Right lung (tissue), 5 donors: Measurements from ENCODE around the gene RNF145. TPM values are rescaled to one million over a fixed set of nuclear protein-coding genes. Genes with fewer than 3 reads are reported as not detected.

ENCODE experiments used
- DNase-seq, 2 donors: peaks; one replicate each; pipeline ENCODE4 v3.0.0-alpha.2; 2013
- polyA plus RNA-seq, 5 donors: library from polyadenylated mRNA; unstranded; fragments of 120-200 nt; gene quantifications; one replicate each; pipeline versions ENCODE4 v1.2.1 to v1.2.3, GENCODE V29; 2013; ENCODE audit warnings: inconsistent platforms in 1 of 5, low replicate concordance in 1 of 5; ENCODE audit not compliant: insufficient read length in 5 of 5, insufficient read depth in 1 of 5

Gene RNF145
- polyA plus RNA-seq, 5 donors: 107 to 171 (median 133) TPM

DNA sequence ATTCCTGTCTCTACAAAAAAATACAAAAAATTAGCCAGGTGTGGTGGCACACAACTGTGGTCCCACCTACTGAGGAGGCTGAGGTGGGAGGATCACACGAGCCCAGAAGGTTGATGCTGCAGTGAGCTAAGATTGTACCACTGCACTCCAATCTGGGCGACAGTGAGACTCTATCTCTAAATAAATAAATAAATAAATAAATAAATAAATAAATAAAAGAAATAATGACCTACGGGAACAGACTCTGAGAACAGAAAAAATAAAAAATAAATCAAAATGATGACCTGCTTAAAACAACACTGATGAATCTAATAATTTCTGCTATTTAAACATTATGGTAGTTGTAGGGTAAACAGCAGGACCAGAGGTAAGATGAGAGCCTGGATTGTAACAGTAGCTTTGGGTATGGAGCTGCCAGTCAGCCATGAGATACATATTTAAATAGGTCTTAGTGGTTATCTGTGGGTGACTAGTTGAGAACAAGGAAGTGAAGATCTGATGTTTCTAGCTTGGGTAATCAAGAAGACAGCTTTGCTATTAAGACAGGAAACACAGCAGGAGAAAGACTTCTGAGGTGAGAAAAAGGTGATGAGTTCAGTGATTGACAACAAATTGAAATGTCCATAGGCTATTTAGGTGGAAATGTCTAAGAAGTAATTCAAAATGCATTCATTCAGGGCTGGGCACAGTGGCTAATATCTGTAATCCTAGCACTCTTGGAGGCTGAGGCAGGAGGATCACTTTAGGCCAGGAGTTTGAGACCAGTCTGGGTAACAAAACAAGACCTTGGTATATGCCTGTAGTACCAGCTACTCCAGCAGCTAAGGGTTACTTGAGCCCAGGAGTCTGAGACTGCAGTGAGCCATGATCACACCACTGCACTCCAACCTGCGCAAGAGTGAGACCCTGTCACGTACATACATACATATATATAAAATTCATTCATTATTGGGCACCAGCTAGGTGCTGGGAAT lies 11.0 kb downstream of the RNF145 start:
- no peak for DNase-seq

DNA sequence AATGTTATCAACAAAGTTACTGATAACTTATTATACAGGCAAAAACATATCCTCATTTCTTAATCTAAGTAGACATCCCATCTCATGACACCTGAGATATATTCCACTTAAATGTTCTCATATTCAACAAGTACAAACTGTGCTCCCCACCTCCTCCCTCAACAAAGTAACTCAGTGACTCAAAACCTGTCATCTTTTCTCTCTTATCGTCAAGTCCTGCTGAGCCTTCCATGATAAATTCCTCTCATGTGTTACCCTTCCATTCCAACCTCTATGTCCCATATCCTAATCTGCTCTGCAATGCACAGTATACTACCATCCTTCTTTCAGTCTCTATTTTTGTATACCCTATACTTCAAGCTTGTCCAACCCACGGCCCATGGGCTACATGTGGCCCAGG lies 13.6 kb downstream of the RNF145 start:
- no peak for DNase-seq

DNA sequence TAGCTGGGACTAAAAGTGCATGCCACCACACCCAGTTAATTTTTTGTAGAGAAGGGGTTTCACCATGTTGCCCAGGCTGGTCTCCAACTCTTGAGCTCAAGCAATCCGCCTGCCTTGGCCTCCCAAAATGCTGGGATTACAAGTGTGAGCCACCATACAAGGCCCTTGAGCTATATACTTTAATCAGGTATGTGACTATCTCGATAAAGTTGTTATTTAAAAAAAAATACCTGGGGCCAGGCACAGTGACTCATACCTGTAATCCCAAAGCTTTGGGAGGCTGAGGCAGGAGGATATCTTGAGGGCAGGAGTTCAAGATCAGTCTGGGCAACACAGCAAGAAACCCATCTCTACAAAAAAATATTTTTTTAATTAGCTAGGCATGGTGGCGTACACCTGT lies 19.2 kb downstream of the RNF145 start:
- no peak for DNase-seq

DNA sequence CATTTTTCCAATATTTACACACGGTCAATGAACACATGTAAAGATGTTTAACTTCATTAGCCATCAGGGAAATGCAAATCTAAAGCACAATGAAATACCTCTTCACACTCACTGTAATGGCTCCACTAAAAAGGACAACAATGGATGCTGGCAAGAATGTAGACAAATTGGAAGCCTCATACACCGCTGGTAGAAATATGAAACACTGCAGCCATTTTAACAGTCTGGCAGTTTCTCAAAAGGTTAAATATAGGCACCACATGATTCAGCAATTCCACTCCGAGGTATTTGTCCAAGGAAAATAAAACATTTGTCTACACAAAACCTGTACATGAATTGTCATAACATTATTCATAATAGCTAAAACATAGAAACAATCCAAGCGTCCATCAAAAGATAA lies 20.0 kb downstream of the RNF145 start:
- no peak for DNase-seq

DNA sequence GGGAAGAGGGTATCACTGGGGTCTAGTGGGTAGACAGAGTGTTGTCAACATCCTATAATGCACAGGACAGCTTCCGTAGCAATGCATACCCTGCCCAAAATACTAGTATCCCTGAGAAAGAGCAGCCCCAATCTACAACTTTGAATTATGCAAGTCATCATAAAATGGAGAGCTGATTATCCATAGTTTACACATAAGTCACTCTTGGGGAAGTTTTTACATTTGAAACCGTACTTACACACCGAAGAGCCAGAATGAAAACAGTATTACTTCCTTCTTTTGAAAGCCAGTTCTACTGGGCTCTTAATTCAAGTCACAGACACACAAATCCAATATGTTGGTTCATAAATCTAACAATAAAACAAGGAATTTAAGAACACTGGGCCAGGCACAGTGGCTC lies 21.6 kb downstream of the RNF145 start:
- DNase-seq: no peak

DNA sequence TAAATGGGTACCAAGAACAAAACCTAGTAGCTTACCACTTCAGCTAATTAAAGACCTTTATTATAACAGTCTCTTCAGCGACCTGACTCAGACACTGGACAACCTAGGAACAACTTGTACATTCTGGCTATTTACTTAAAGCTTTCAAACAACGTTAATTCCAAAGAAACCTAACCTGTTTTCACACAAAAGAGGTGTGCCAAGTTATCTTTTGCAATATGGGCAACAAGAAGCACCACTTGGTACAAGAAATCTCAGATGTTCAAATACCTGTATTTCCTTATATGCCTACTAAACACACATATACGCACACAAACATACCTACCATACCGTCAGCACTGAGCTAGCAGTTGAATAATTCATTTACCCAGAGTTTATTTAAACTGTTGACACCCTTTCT lies 23.0 kb downstream of the RNF145 start:
- no peak for DNase-seq

DNA sequence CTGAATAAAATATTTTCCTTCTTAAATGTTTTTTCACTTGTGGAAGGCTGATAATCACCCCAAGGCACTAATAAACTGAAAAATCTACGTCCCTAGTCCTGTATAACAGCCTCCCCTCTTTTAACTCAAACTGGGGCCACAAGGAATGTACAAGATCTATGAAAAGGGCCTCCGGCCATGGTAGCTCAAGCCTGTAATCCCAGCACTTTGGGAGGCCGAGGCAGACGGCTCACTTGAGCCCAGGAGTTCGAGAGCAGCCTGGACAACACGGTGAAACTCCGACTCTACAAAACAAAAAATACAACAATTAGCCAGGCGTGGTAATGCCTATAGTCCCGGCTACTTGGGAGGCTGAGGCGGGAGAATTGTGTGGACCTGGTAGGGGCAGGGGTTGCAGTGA lies 23.6 kb downstream of the RNF145 start:
- no peak for DNase-seq

DNA sequence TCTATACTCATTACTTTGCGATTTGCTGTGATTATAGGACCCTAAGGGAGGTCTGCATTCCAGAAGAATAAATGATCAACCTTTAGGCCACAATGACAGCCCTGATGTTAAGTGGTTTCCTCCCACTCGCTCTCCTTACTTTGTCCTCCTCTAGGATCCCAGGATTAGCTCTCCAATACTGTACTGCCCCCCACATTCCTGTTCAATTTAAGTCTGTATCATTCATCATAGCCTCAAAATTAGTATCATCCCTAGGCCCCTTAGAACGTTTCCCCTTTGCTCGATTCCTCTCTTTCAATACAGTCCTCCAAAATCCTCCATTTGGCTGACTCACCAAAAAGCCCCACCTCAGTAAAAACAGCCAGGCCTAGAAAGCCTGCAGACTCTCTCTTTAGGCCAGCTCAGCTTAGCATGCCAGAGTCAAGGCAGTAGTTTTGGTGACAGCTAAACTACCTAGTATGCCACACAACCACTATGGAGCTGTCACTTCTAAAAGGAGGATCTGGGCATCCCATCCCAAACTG lies 24.4 kb downstream of the RNF145 start:
- no peak for DNase-seq

DNA sequence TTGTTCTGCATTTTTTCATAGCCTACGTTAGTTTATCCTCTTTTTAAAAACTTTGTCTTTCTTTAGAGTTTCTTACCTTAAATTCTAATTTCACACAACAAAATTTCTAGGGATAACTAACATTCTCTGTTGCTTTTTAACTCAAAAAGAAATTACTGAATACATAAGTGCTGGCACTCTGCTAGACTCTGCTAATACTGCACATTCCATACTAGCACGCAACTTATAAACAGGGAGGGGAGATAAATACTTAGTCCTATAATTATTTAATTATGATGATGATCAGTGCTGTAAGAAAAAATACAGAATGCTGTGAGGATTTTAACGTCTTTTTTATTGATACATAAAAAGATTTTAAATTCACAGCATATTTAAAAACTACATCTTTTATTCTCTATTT lies 25.1 kb downstream of the RNF145 start:
- no peak for DNase-seq

DNA sequence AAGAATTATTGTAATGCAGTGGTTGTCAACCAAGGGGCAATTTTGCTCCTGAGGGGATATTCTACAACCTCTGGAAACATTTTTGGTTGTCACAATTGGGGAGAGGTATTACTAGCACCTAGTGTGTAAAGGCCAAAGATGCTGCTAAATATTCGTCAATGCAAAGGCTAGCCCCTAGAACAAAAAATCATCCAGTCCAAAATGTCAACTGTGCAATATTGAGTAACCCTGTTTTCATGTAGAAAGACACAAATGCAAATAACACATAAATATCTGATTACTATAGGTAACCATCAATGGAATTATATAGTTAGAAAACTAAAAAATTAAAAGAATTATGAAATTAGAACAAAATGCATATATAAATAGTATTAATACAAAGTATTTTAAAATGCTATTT lies 26.1 kb downstream of the RNF145 start:
- DNase-seq: no peak

DNA sequence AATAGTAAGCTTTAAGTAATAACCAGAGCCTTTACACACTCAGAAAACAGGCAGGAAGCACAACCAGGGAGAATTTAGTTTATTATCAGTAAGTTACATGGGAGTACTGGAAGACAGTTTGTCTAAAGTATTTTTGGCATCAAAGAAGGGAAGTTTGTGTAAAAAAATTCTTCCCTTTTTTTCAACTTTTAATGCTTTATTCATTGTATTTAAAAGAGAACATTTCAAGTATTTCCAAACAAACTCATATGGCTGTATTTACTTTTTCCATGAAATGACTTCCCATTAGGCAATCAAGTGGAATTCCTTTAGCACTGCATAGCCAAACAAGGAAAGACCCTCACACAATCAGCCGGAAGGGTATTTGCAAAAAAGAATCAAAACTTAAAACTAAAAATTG lies 26.7 kb downstream of the RNF145 start:
- DNase-seq: peak; percentile 60 to 72

DNA sequence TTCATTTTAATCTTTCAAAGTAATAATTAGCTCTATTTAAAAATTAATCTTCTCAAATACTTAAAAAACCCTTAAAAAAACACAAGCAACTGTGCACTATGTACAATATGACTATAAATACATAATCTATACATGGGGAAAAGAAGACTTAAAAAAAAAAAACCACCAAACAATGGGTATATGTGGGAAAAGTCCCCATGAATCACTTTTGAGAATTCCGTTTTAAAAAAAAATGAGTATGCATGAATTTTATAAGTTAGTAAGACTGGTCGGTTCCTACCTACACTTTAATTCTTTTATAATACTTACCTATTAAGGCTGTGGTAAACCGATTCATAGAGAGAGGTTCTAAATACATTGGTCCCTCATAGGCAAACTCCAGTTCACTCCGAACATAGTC lies 27.7 kb downstream of the RNF145 start:
- DNase-seq: no peak

DNA sequence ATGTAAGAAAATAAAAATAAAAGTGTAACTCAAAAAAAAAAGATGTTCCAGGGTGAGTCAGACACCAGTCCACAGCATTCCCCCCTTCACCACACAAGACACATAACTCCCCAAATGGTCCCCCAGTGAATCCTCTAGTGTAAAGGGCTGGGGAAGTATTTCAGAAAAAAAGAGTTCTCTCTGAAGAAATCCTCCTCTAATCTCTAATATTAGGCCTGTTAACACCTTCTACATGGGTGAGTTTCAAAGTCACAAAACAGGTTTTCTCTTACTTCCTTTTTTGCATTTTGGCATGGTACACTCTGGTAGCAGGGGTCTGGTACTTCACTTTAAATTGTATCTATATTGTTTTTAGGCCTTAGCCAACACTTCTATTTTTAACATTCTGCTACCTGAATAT lies 28.2 kb downstream of the RNF145 start:
- no peak for DNase-seq

DNA sequence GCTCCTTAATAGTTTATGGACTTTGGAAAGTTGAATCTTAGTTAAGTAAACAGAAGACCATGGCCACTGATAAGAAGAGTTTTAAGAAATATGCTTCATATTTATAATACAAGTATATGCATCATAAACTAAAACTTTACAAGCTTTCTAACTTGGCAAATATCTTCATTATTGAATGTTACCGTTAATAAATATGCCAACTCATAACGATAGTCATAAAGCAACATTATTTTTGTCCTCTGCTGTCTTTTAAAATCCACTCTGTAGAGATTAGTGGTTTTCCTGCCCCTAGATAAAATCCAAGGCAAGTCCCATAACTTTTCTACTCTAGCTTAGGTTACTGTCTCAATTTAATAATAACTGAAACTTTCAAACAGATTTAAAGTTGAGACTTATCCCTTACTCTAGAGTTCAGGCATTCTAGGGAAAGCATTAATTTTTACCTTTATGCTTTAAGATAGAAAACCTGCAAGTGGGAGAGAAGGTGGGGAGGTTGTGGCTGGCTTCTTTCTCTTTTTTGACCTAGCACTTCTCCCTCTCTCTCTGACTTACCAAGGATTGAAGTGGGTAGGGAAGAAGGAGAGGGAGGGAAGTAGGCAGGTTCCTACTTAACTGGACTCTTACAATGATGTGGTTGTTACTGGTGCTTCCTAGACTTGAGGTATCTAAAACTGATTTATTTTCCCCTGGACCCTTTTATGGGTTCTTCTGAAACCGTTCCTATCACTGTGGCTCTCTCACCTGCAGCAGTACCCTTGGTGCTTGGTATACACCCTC lies 29.6 kb downstream of the RNF145 start:
- DNase-seq: no peak

DNA sequence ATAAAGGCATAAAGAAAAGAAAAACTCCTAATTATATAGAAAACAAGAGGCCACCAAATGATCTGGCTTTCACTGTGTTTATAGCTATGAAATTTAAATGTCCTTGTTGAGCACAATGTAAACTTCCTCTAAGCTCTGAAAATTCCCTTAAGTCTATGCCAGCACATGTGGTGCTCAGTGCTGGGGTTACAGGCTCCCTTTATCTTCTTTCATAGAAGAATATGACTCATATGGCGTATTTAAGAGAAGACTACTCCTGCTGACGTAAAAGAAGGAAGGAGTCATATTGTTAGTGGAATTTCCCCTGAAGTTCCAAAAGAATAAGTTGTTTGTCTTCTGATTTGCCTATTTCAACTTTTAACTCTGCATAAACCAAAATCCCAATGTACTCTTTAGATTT lies 30.4 kb downstream of the RNF145 start:
- DNase-seq: peak in 1 of 2 donors; percentile 50

DNA sequence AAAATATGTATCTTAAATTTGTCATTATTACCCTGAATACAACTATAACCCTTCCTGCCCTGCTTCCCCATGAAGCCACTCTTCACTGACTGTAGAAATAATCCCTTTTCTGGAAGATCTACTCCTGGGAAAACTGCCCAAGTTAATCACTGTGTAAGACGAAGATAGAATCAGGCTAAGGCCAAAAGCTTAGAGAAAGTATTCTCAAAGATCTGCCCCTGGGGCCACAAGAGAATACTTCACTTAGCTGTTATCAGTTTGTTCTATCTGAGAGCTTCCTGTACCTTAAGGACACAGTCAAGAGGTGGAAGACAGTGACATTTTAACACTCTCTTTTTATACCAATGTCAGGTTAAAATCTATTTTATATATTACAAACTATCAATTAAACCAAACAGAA lies 33.8 kb downstream of the RNF145 start:
- DNase-seq: no peak

DNA sequence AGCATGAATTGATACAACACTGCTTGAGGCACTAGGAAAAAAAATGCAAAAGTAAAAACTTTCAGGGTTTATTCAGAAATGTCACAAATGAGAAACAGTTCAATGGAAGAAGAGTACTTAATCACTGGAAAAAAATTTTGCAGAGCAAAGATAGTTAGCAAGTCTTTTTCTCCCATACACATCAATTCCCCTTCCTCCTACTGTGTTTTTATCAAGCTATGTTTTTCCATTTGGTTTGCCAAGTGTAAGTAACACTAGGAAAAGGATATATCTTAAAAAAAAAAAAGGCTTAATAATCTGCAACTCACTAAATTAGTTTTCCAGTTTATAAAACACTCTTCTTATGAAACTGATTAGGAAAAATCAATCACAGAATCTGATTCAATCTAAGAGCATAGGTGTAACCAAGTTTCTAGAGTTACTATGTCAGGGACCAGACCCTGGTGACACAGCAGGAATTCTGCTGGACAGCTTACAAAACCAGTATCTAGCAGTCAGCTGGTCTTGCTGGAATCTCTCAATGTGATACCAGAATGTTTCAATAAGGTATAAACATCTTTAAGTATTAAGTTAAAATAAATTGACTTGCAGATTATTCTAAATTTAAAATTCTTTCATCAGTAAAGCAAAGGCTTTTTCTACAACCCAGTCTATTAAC lies 34.7 kb downstream of the RNF145 start:
- no peak for DNase-seq

DNA sequence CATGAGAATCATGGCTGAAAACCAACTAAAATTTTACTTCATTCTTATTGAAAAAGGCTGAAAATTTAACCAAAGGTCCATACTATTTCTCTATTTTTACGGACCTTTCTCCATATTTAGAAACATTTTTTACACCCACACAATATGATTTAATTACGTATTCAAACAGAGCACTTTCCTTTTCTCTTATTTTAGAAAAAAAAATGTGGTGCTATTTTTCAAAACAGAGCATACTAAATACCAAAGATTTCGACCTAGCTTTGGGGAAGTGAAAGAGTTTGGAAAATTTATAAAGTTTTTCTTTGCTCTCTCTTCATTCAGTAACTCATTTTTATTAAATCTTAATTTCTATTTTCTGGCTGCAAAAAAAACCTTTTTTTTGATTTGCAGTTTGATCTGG lies 38.1 kb downstream of the RNF145 start:
- no peak for DNase-seq

DNA sequence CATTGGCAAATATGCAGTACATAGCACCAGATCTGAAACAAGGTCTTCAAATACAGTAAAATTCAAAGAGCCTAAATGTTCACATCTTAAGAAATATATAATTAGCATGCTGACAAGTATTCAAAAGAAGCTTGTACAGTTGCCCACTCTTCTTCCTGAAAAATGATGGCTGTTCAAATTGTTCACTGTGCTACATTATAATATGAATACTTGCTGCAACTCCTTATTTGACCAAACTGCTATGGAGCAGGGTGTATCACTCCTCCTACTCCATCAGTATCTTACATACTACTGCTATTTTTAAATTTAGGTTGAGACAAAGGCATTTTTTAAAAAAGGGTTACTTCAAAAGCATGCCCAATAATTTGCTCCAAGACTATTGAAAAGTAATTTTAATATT lies 39.3 kb downstream of the RNF145 start:
- no peak for DNase-seq

DNA sequence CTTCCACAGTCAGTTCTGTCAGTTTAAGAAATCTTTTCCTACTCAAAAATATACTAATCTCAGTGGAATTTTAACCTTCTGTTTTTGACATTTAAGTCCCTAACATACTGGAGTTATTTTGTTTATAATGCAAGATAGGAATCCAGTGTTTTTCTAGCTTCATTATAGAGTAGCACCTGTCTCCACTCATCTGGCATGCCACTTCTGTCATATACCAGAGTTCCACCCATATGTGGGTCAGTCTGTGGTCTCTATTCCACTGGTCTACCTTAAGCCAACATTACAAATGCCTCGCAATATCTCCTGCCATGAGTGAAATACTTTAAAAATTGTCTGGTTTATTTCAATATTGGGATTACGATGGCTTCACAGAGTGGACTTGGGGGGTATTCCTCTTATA lies 42.9 kb downstream of the RNF145 start:
- DNase-seq: no peak

DNA sequence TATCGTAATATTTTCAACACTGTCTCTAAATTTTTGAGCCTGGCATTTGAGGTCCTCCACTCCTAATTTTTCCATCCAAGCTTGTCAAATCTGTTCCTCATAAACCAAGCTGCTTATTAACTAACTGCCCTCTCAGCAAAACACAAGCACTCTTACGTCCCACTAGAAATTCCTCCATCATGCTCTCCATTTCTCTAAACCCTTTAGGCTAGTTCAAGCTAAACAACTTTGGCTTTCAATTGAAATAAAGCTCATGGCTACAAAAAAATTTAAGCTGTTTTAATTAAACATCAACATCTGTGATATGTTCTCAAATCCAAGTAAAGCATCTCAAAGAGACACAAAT lies 45.7 kb downstream of the RNF145 start:
- peak in 1 of 2 donors; percentile 46 for DNase-seq

DNA sequence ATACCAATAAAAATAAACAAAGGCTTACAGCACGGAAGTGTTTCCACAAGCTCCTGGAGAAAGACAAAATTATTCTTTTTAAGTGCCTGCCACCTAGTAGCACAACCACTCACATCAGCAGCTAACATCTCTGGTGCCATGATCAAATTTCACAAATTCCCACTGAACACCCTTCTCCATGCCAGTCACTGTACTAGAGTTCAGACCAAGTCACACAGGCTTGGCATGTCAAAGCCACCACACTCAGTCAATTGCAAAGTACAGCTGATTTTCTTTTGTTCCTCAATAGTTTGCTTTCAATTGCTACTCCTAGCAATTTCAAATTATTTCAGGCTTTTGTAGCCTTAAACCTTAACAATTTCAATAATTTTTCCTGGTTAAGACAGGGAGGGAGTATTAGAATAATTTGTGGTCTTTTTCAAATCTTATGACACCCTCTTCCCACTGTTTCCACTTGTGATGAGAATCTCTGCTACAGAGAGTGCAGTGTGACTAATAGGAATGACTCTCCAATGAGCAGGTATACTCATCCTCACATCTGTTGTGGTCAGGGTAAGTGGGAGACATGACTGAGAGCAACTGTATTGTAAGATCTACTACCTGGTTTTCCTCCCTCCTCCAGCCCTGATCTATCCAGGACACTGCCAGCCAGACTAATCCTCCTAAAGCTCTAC lies 46.2 kb downstream of the RNF145 start:
- no peak for DNase-seq
